HCT116 (cell line): ENCODE measurements around the gene ENOX1.

Experiments used
- ELF1 ChIP-seq: IDR thresholded peaks from 2 replicates; pipeline ENCODE4 v1.6.1; 2012; ENCODE audit warnings: low read depth, borderline replicate concordance
- POLR2AphosphoS5 ChIP-seq: IDR thresholded peaks from 2 replicates; pipeline ENCODE4 v1.6.1; 2011; ENCODE audit warnings: mild to moderate bottlenecking, low read depth, low read length, moderate library complexity
- ZBTB33 ChIP-seq: IDR thresholded peaks from 2 replicates; pipeline ENCODE4 v1.6.1; 2011; ENCODE audit warnings: mild to moderate bottlenecking, low read length, moderate library complexity; ENCODE audit not compliant: insufficient replicate concordance; ENCODE audit errors: extremely low read depth
- ZNF274 ChIP-seq: fragments of 200-500 bp; sonication (Bioruptor generic); IDR thresholded peaks from 2 replicates; pipeline ENCODE4 v1.6.1; 2014; ENCODE audit warnings: mild to moderate bottlenecking, low read depth, low read length, inconsistent platforms

GRCh38 chr13:43663474-43664090, 123.2 kb downstream of the ENOX1 start:
- TF ChIP-seq ELF1 (no peak), ZNF274 (no peak), ZBTB33 (no peak), POLR2AphosphoS5 (no peak)
